Inferior parietal cortex (tissue), 1 donor: ENCODE results near the gene MEF2D.

Experiments
- DNase-seq: peaks from one replicate; pipeline ENCODE4 v3.0.0-alpha.2; 2016; ENCODE audit errors: extremely low spot score

MEF2D gene

DNA sequence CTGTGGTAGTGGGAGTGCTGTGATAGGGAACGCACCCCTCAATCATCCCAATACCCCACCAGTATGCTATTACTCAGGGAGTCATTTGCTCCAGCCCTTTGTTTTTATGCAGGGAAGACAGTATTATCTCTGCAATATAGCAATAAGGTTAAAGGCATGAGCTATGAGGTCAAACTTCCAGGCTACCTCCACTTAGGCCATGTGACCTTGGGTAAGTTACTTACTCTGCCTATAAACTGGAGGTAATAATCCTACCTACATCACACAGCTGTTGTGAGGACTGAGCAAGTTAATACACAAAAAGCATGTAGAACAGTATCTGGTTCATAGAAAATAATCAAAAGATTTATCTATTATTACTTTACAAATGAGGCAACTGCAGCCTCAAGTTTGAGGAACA lies 30.1 kb downstream of the MEF2D start:
- no peak for DNase-seq

DNA sequence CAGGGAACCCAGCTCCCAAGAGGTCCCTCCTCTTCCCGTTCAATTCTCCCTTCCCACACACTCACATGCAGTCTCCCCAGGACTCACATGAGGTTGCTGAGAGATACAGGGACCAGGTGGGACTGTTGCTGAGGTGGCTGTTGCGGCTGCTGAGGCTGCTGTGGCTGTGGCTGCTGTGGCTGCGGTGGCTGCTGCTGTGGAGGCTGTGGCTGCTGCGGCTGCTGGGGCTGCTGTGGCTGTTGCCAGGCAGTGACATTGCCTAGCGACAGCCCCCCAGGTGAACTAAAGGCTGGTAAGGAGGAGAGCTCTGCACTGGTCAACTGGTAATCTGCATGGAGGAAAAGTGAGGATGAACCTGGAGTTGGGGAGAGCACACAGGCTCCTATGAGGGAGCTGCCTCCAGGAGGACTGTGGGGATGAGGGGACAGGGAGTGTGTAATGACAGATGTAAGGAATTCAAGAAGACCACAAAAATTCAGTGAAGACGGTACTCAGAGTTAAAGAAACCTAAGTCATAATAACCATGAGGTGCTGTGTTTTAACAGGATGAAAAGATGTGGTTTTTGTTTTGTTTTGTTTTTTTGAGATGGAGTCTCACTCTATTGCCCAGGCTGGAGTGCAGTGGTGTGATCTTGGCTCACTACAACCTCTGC lies 31.8 kb downstream of the MEF2D start:
- DNase-seq, result no peak

DNA sequence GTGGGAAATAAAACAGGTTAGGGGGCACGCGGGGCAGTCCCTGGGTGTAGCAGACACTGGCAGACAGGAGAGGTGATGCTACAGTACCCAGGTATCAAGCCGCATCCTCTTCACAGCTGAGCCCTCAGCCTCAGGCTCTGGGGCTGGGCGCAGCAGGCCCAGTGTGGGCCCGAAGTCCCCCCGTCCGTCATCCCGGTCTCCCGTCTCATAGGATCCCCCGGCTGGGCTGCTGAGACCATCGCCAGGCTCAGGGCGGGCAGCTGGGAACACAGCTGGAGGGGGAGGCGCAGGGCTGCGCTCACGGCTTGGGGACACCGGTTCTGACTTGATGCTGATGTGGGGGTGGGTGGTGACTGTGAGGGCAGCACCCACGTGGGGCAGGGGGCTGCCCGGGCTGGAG lies 32.7 kb downstream of the MEF2D start:
- DNase-seq, result no peak

DNA sequence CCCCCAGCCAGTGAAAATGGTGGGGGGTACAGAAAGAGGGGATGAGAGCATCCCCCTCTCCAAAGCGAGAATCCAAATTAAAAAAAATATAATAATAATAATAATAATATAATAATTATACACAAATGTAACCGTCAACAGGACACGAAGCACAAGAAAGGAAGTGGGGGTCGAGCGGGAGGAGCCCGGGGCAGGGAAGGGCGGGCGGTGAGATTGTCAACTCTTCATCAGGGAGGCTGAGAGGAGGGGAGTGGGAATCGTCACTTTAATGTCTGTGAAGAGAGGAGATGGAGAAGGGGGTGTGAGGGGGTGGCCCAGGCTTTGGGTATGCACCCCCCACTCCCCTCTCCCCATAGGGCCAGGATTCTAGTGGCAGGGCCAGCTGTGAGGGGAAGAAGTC lies 33.2 kb downstream of the MEF2D start:
- no peak for DNase-seq

GRCh38 chr1:156465747-156466365 lies 34.7 kb downstream of the MEF2D start:
- DNase-seq, result no peak

GRCh38 chr1:156464825-156465452 lies 35.6 kb downstream of the MEF2D start:
- DNase-seq, result no peak

- no peak for DNase-seq
These were observed 36.2 kb downstream of the MEF2D start for GRCh38 chr1:156464335-156464734.

GRCh38 chr1:156463874-156464273 lies 36.7 kb downstream of the MEF2D start:
- no peak for DNase-seq

DNA sequence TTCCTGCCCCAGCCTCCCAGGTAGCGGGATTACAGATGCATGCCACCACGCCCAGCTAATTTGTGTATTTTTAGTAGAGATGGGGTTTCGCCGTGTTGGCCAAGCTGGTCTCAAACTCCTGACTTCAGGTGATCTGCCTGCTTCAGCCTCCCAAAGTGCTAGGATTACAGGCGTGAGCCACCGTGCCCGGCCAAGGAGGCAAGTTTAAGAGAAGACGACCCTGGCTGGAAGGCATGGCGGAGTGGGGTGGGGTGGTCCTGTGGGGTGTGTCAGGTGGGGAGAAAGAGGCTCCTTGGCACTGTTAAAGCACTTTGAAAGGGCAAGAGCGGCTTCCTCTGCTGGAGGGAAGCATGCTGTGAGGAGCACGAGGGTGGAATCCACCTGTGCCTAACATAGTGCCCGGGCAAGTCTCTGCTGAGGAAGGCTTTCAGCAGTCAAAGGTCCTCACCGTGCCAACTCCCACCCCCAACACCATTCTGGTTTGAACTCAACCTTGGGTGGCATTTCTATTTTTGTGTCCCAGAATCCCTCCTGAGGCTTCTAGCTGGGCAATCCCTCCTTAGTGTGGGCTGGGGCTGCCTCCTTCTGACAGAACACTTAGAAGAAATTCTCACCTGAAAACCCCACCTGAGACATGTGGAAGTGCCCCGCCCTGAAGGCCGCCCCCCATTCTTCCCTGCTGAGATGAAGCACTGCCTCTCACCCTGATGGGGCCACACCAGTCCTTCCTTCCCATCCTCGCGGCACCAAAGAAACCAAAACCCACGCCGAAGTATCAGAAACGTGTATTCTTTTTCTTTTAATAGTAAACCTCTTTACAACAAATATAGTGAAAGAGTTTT lies 37.4 kb downstream of the MEF2D start:
- no peak for DNase-seq

- DNase-seq, result no peak
These were observed 38.6 kb downstream of the MEF2D start for GRCh38 chr1:156461781-156462647.

DNA sequence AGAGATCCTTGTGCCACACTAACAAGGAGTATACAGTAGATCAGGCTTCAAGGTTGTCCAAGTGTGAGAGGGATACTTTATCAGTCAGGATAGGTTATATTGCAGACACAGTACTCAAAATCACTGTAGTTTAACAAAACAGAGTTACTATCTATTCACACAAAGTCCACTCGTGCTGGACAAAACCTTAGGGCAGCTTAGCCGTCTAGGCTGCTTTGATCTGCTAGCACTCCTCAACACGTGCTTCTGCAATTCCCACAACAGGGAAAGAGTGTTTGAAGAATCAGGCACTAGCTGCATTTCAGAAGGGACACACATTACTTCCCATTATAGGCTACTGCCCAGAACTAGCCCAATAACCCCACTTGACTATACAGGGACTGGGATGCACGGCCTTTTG lies 39.5 kb downstream of the MEF2D start:
- no peak for DNase-seq

- no peak for DNase-seq
These were observed 40.0 kb downstream of the MEF2D start for GRCh38 chr1:156460525-156460924.

GRCh38 chr1:156458181-156458503 lies 42.4 kb downstream of the MEF2D start:
- DNase-seq, result no peak

GRCh38 chr1:156456625-156457465 lies 43.7 kb downstream of the MEF2D start:
- DNase-seq, result peak; percentile 98

DNA sequence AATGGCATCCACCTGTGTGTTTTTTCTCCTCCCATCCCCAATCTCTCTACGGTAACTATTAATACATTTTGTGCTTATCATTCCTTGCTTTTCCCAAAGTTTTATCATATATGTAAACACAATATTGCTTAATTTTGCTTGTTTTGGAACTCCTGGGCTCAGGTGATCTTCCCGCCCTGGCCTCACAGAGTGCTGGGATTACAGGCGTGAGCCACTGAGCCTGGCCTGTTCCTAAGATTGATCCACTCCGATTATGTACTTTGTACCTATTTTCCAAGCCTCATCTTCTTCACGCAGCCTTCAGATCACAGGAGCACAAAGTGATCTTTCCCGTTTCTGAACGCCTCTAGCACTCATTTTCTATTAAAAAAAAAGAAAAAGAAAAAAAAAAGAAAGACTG lies 45.2 kb downstream of the MEF2D start:
- no peak for DNase-seq

- no peak for DNase-seq
These were observed 47.7 kb downstream of the MEF2D start for GRCh38 chr1:156452907-156453306.

DNA sequence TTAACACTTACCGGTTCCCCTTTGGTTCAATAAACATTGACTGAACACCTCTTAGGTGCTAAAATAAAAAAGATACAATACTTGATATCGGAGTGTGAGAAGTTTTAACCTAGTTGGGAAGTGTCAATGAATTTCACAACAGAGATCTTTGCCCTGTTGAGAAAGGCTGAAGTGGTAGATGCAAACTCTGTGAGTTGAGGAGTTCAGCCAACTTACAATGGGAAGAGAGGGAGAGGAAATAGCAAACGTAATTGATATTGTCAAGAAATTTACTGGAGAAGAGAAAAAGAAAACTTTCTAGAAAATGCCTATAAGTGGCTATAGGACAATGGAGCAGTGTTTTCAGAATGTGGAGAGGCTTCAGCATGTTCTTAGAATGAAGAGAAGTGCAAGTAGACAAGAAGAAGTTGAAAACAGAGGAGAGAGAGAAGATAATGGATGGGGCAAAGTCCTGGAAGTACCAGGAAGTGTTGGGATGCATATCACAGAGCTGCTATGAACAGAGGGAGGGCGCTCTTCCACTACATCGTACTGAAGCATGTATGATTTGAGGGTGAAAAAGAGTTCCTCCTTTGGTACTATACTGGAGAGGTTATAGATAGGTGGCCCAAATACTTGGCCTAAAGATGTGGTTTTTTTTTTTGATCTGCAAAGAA lies 48.9 kb downstream of the MEF2D start:
- no peak for DNase-seq

GRCh38 chr1:156448134-156448967 lies 52.2 kb downstream of the MEF2D start:
- DNase-seq, result no peak

DNA sequence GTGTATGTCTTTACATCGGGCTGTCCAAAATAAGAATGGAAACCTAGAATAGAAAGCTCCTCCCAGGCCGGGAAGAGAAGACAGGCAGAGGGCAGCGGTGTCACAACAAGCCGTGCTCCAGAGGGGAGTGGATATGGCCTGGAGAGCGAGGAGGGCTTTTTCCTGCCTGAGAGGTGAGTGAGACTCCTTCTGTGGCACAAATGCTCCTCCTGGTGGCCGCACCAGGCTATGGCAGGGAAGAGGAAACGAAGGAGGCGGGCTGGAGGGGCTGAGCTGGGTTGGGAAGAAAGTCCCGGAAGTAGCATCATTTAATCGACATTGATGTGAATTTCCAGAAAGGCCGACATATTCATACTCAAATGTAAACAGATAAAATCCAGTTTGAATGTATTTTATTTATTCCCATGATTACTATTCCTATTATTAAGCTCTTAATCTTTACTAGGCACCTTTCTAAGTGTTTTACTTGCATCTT lies 54.7 kb downstream of the MEF2D start:
- peak; percentile 92 for DNase-seq
